Stimulated activated naive CD4-positive, alpha-beta T cell (primary cell): ENCODE measurements around the gene RUFY3.

ENCODE experiments used
- DNase-seq, 6 experiments: peaks; one replicate each; lab custom pipeline; 2025; lab: John Stamatoyannopoulos, UW

Gene RUFY3

DNA sequence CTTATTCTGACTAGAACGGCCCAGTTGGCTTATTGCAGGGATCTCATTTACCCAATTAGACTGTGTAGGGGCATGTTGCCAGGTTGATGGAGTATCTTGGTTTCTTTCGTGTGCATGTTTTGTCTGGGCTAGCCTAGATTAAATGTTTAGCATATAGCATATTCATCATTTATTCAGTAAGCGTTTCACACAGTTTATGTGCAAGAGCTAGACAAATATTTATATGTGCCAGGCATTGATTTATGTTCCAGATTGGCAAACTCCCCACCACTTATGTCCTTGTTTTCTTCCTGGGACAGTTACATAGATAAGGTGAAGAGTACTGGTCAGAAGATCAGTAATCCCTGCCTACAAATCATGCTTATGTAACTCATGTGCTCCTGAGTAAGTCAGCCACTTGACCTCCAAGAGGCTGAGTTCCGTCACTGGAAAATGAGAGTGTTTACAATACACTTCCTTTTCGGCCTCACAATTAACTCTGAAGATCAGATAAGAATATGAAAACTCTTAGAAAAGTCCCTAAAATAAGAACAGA lies 57.2 kb downstream of the RUFY3 start:
- DNase-seq: no peak

DNA sequence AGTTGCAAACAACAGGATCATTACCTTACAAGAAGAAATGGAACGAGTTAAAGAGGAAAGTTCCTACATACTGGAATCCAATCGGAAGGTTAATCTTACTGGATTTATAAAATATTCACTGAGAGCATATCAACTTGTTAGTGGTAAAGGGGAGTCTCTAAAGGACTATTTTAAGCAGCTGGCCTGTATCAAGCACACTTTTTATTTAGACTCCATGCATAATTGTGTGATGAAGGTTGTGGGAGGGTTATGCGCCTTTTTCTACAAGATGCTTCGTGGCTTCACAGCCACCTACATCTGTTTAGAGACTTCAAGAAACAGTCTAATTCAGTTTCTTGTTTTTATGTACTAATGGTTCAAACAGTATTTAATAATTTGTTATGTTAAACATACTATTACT lies 61.3 kb downstream of the RUFY3 start:
- DNase-seq: no peak

DNA sequence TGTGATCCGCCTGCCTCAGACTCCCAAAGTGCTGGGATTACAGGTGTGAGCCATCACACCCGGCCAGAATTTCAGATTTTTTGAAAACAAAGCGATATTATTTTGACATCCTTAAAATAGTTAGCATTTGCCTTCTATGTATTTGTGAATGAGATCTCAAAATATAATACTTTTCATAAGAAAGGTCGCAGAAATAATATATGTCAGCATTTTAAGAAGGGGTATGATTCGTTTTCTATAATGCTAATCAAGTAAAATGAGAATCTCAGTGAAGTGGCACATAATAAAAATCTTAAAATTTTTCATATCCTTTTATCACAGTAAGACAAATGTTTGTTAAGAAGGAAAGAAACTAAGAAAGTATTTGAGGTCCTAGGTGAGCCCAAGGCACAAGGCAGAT lies 65.7 kb downstream of the RUFY3 start:
- no peak for DNase-seq

DNA sequence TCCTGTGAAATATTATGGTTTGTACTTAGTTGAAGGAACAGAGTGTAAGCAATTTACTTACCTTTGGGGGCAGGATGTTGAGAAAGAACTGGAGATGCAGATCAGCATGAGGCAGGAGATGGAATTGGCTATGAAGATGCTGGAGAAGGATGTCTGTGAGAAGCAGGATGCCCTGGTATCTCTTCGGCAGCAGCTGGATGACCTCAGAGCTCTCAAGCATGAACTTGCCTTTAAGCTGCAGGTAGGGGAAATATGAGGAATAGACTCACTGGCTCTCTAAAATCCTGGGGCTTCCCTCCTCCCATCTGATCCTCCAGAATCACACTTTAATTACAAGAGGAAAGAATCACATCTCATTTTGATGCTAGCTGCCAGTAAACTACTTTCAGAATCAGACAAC lies 67.0 kb downstream of the RUFY3 start:
- no peak for DNase-seq

DNA sequence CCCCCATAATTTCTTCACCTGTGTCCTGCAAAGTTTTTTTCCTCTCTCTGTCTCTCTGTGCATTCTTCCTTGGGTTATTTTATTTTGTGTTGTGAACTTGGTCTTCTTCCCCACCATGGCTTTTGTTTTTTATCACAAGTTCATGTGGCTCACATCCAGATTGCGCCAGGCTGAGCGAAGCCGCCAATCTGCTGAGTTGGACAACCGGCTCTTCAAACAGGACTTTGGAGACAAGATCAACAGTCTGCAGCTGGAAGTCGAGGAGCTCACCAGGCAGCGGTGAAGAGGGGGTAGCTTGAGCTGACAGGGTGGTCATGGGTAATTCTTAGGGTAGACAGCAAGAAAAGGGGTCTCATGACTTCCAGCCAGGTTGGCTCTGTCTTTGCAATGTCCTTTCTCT lies 71.9 kb downstream of the RUFY3 start:
- no peak for DNase-seq

DNA sequence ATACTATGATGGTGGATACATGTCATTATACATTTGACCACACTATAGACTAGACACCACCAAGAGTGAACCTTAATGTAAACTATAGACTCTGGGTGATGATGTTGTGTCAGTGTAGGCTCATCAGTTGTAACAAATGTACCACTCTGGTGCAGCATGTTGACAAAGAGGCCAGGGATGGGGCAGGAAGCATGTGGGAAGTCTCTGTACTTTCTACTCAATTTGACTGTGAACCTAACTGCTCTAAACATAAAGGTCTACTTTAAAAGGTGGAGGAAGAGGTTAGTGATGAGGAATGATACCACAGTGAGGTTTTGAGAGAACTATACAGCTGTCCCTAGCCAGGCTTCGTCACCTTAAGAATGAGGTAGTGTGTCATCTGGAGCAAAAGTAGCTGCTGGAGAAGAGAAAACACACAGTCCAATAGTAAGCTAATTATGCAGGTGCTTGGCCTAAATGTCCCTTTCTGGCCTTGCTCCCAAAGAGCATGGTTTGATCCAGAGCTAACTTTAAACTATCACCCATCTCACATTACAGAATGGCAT lies 79.6 kb downstream of the RUFY3 start:
- DNase-seq: peak in 3 of 6 experiments; percentile 16 to 34 (median 30)

DNA sequence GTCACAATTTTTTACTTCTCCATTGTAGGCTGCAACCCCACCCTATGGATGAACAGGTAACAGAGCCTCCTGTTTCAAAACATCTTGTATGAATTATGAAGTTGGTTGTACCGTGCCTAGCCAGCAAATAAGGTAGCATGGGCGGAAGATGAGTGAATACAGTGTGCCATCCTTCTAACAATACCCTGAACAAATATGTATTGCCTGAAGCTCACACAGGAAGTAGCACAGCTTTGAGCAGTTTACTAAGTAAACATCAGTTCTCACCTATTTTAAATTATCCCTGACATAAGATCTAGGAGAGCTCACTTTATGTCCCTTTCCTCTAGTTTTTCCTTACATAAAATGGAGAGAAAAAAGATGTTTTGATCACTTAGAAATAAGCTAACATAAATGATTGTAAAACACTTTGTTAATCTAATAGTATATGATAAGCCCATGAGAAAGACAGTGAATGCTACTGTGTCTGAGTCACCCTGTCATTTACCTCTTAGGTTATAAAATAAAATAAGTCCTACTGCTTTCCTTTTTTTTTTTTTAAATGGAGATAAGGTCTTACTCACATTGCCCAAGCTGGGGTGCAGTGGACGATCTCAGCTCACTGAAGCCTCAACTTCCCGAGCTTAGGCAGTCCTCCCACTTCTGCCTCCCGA lies 81.3 kb downstream of the RUFY3 start:
- peak in 2 of 6 experiments; percentile 2 to 13 for DNase-seq

DNA sequence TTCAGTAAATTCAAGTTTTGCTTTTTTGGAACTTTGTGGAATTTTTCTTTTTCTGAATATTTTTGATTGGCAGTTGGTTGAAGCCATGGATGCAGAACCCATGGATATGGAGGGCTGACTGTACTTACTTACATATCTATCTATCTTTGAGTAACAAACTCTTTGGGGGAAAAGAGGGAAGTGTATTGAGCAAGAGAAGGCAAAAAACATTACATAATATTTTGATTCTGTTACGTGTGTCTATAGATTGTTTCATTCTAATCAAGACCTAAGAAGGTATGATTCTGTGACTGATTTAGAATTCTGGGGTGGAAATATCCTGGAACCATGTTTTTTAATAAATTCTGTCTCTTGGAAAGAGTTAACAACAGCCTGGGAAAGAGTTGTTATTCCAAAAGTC lies 86.4 kb downstream of the RUFY3 start:
- no peak for DNase-seq

DNA sequence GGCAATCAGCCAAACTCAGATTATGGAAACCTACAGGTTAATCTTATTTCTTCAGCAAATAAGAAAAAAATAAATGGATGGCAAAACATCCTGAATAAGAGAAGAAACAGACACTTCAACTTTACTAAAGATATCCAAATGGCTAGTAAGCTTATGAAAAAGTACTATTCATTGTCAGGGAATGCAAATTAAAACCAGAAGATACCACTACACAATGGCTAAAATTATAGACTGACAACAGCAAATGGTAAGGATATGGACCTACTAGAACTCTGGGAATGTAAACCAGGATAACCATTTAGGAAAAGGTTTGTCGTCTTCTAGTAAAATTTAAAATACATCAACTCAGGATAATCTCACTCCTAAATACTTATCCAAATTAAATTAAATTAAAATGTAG lies 93.6 kb downstream of the RUFY3 start:
- no peak for DNase-seq

DNA sequence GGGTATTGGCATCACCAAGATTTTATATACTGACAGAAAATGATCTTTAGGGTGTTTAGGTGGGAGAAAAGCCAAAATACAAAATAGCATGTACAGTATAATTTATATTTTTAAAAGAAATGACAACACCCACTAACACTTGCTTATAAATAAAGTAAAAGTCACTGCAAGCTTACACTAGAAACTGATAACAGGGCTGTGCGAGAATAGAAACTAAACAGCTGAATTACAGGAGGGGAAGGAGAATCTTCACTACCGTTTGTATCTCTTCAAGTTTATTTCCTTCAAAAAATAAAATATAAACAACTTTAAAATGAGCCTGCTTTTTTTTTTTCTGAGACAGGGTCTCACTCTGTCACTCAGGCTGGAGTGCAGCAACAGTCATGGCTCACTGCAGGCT lies 95.1 kb downstream of the RUFY3 start:
- no peak for DNase-seq

DNA sequence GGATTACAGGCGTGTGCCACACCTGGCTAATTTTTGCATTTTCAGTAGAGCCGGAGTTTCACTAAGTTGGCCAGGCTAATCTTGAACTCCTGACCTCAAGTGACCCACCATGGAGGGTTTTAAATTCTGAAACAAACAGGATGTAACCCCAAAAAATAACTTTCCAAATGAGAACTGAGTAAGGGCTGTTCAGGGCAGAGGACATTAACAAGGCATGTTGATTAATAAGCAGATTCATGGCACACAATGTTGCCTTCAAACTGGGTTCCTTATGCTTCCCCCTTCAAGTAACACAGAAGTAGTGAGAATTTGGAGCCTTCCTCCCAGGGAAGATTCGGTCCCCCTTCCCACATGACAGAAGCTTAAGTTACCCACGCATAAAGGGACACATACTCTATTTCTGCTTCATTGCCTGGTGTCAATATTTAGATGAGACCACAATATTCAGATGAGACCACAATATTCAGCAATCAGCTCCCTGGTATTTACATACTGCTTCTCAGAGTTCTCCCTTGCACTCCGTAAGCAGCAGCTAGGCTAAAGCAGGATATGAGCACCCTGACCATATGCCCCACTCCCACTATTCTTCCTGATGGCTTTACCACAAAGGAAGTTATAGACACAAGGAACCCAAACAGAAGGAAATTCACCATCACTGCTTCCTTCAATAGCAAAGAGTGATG lies 96.5 kb downstream of the RUFY3 start:
- DNase-seq: no peak

DNA sequence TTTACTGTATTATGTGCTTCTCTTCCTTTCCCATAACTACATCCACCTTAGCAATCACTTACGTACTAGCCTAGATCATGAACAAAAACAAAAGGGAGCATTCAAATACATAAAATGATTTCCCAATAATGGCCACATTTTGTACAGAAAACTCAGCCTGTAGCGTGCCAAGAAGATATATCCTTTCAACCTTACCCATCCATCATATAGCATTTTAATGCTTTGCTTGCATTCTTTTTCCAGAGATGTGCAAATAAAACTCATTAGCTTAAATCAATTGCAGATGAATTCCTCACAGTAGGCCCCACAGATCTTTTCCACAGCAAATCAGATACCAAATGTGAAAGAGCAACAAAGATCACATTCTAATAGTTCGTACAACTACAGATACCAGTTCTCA lies 97.2 kb downstream of the RUFY3 start:
- no peak for DNase-seq

DNA sequence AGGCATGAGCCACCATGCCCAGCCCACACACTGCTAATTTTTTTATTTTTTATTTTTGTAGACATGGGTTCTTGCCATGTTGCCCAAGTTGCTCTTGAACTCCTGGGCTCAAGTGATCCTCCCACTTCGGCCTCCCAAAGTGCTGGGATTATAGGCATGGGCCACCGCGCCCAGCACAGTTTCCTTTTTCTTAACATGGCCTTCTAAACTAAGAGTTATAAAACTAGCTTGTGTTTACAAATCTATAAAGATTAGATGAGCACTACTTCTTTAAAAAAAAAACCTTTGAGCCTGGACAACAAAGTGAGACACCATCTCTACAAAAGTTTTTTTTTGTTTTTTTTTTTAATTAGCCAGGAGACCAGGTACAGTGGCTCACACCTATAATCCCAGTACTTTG lies 107.3 kb downstream of the RUFY3 start:
- DNase-seq: no peak

DNA sequence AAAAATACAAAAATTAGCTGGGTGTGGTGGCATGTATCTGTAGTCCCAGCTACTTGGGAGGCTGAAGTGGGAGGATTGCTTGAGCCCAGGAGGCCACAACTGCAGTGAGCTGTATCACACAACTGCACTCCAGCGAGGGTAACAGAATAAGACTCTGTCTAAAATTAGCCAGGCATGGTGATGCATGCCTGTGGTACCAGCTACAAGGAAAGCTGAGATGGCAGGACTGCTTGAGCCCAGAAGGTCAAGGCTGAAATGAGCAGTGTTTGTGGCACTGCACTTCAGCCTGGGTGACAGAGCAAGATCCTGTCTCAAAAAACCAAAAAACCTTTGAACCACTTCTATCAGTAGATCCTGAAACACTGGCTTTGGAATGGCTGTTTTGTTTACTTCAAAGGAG lies 107.7 kb downstream of the RUFY3 start:
- DNase-seq: no peak

DNA sequence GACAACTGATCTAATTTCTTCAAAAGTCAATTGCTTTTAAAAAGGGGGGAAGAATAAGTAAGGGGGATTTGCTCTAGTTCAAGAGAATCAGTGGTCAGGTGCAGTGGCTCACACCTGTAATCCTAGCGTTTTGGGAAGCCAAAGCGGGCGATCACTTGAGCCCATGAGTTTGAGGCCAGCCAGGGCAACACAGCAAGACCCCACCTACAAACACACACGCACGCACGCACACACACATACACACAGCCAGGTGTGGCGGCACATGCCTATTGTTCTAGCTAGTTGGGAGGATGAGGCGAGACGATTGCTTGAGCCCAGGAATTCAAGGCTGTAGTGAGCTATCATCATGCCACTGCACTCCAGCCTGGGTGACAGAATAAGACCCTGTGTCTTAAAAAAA lies 108.3 kb downstream of the RUFY3 start:
- DNase-seq: no peak

DNA sequence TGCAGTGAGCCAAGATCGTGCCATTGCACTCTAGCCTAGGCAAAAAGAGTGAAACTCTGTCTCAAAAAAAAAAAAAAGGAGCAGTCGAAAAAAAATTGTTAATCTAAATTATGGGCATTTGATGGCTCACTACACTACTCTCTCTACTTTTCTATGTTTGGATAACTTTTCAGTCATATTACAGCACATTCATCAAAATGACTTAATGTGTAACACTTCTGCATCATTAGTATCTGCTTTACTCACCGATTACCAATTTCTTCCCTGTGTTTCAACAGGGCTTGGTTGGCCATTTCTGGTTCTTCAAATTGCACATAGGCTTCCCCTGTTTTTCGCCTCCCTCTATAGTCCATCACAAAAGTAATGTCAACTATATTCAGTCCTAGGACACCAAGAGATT lies 109.5 kb downstream of the RUFY3 start:
- DNase-seq: no peak

DNA sequence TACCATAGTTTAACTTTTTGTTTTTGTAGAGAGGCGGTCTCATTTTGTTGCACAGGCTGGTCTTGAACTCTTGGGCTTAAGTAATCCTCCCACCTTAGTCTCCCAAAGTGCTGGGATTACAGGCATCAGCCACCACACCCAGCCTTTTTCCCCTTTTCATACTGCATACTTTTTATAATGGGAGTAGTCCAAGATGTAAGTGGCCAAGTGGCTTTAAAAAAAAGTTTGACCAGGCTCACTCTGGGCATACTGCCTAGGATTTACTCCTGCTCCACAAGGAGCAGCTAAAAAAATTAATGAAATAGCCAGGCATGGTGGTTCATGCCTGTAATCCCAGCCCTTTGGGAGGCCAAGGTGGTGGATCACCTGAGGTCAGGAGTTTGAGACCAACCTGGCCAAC lies 111.9 kb downstream of the RUFY3 start:
- no peak for DNase-seq

DNA sequence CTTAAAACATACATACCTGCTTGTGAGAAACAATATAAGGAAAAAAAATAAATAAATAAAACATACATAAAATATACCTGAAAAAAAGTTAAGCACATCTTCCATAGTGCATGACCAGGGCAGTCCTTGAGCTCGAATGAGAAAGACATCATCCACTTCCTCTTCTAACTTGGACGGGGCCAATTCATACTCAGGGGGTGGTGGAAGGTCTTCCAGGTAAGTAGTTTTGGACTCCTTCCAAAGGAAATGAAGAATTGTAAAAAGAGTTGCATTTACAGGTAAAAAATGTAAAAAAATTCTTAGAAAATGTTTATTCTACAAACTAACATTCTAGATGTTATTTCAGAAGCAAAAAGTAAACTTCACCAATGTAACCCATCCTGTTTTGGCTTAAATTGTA lies 114.3 kb downstream of the RUFY3 start:
- no peak for DNase-seq

DNA sequence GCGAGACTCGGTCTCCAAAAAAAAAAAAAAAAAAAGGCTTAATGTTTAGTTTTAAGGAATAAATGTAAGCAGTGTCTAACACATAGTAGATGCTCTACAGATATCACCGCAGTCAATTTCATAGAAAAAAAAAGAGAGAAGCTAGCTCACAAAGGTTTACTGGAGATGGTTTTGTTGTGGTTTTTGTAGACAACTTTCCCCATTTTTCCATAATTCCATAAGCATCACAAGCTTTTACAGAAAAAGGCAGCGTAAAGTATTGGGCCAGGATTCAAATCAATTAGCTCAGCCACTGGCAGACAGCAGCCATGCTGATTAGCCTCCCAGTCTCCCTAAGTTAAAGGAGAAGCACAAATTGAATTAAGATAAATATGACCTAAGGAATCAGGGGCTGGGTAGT lies 116.4 kb downstream of the RUFY3 start:
- no peak for DNase-seq

DNA sequence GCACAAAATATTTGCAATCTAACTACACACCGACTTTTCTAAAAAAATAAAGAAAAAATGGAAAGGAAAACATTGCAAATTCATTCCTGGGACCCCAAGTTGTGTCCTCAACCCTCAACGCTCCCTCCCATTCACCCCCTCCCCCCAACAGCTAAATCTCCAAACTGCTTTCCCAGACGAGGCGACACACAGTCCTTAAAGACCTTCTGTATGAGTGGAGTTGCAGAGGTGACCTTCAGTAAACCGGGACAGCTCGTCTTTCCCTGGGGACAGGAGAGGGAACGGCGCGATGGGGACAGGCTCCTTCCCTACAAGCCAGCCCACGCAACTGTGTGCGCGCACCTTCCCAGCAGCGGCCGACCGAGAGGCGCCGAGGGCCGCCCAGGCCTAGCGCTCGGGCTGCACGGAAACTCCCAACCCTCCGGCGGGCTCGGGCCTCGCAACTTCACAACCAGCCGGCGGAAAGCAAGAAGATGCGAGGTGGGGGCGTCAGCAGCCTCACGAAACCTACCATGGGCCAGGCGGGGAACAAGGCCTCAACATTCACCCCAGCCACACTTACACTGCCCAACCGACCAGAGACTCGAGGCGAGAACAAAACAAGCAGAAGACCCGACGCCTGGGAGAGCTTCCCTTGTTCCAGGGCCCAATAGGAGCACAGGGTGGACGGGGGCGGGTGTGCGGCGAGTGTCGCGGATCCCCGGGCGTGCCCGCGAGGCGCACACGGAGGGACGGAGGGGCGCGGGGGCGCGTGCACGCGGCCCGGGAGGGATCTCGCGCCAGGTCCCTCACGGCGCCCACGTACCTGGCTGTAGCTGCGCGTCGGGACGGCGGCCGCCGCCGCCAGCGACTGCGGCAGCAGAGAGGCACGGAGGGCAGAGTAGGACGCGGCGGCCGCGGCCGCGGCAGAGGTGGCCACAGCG lies 117.2 kb downstream of the RUFY3 start:
- DNase-seq: peak; percentile 56 to 82 (median 64)

DNA sequence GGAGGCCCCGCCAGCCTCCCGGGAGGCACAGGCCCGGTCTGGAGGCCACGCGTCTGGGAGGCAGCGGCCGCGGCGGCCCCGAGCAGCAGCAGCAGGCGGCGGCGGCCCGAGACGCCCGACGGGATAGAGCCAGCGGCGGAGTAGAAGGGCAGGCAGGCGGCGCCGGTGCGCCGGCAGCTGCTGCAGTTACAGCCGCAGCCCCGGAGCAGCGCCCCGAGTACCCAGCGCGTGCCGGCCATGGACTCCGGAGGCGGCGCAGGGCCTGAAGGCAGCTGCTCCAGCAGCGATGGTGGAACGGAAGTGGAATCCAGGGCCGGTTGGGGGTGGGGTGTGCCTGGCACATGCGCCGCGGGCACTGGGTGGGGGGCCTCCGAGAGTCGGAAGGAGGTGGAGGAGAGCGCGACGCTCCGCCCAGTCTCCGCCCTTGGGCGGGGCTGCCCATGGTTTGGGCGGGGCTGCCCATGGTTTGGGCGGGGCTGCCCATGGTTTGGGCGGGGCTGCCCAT lies 117.9 kb downstream of the RUFY3 start, which contains the start of gene GRSF1:
TSS of gene GRSF1 (minus strand) at position 302 of the 505 bp plus-strand sequence. CDS start at position 239, 63 bp downstream.
- DNase-seq: peak; percentile 89 to 95 (median 92)

DNA sequence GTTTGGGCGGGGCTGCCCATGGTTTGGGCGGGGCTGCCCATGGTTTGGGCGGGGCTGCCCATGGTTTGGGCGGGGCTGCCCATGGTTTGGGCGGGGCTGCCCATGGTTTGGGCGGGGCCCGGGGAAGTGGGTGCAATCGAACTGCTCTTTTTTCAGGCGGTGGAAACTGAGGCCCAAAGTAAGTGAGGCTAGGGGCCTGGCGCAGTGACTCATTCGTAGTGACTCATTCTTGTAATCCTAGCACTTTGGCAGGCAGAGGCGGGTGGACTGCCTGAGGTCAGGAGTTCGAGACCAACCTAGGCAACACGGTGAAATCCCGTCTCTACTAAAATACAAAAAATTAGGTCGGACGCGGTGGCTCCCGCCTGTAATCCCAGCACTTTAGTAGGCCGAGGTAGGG lies 118.4 kb downstream of the RUFY3 start:
- peak in 3 of 6 experiments; percentile 57 to 65 (median 61) for DNase-seq
